Stimulated activated CD8-positive, alpha-beta memory T cell treated with anti-CD3 and anti-CD28 coated beads, Interleukin-4, amount 100 ng/mL, for 24 hours (primary cell): ENCODE results near the gene EHMT1.
"Not testable (repeated sequence)": the region's sequence is repeated elsewhere in the genome, so short reads cannot be mapped to it uniquely, and the experiment has no call there.

ENCODE experiments used
- DNase-seq: peaks from one replicate; pipeline ENCODE4 v3.0.0-alpha.2; 2020; ENCODE audit warnings: low read depth

EHMT1 gene

DNA sequence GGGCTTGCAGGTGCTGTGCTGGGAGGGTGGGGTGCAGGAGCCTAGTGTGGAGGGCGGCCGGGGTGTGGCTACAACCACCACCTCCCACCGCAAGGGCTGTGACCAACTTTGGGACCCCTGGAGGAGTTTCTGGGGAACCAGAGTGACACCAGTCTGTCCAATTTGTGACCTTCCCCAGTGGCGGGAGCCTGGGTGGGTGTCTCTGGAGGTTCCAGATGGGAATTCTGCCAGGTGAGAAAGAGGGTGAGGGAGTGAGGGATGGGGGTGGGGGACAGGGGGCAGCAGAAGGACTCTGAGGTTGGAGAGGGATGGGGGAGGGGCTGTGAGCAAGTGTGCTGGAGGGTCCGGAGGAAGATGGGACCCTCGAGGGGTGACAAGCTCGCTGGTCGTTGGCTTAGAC is 254.6 kb downstream of the EHMT1 start:
- DNase-seq = no peak

- no peak for DNase-seq
These were observed 255.1 kb downstream of the EHMT1 start for GRCh38 chr9:137873858-137874362.

DNA sequence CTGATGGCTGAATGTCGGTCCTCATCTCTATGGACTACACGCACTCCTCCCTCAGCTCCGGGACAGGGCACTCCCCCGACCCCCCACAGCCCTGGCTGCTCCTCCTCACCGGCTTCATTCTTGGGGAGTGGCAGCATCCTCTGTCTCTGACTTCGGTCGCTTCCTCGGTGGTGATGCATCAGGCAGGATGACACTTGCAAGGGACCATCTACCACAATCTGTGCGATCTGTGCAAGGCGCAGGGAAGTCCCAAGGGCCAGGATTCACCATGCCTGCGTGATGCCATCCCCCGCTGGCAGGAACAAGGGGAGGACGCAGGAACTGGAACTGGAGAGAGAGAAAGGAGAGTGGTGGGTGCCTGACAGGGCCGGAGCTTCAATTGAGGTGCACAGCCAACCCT is 256.5 kb downstream of the EHMT1 start:
- DNase-seq = no peak

- no peak for DNase-seq
These were observed 257.0 kb downstream of the EHMT1 start for GRCh38 chr9:137875846-137876245.

DNA sequence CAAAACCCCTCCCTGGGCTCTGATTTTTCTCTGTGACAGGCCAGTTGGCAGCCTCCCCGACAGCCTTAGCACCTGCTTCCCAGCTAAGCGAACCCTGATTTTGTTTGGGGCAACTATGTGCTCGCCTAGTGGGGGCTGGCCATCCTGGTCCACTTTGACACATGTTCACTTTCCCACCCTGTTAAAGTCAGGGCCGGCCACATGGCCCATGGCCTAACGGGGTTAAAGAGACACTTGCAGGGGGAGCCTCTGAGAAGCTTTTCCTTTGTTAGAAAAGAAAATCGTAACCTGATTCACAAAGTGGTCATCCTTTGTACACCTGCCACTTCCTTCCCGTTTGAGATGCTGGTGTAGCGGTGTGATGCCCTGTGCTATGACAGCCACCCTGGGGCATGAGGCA is 257.5 kb downstream of the EHMT1 start:
- no peak for DNase-seq

DNA sequence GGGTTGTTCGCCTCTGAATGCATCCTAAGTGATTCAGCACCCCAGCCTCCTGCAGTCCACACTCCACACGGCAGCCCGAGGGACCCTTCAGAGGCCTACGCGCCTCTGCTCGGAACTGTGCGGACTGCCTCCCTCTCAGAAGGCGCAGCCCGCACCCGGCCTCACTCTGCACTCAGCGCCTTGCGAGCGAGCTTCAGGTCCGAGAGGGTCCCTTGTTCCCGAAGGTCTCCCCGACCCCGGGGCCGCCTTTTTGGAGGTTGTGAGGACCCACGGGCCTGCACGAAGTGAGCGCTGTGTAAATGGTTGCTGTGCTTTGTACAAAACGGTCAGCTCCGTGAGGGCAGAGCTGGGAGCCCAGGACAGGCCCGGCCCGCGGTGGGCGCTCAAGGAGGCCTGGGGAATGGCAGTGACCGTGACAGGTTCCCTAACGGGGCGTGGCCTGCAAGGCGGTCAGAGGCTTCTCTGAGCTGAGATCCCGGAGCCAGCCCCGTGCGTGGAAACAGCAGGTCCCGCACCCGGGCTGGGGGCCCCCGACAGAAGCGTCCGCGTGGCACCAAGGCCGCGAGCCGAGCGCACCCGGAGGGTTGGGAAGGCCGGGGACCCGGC is 258.1 kb downstream of the EHMT1 start:
- no peak for DNase-seq

DNA sequence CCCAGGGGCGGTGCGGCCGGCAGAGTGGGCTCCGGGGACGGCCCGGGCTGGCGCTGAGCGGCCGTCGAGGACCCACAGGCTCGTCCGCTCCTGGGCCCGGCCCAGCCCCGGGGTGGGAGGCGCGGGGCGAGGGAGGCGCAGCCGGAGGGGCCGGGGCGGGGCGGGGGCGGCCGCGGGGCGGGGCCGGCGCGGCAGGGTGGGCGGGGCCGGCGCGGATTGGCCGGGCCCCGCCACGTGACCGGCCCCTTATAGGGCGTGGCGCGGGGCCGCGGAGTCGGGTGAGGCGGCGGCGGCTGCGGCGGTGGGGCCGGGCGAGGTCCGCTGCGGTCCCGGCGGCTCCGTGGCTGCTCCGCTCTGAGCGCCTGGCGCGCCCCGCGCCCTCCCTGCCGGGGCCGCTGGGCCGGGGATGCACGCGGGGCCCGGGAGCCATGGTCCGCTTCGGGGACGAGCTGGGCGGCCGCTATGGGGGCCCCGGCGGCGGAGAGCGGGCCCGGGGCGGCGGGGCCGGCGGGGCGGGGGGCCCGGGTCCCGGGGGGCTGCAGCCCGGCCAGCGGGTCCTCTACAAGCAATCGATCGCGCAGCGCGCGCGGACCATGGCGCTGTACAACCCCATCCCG is 258.8 kb downstream of the EHMT1 start, which contains the start of gene CACNA1B:
Gene CACNA1B (plus strand): TSS at position 277 of the 617 bp plus-strand sequence. CDS start 152 bp downstream, at position 429.
- not testable (repeated sequence) for DNase-seq

GRCh38 chr9:137878146-137878941 is 259.5 kb downstream of the EHMT1 start:
- DNase-seq = peak; percentile 4

DNA sequence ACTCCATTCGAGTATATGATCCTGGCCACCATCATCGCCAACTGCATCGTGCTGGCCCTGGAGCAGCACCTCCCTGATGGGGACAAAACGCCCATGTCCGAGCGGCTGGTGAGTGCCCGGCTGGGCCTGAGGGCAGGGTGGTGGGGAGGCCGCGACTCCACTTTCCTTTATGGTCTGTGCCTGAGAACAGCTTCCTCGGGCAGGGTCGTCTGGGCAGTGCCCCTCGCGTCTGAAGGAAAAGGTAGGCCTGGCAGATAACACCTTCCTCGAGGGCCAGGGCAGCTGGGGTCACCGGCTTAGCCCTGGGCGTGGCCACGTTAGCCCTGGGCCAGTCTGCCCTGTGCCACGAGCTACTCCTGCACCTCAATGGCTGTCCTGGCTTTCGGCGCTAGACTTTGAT is 260.2 kb downstream of the EHMT1 start:
- no peak for DNase-seq

DNA sequence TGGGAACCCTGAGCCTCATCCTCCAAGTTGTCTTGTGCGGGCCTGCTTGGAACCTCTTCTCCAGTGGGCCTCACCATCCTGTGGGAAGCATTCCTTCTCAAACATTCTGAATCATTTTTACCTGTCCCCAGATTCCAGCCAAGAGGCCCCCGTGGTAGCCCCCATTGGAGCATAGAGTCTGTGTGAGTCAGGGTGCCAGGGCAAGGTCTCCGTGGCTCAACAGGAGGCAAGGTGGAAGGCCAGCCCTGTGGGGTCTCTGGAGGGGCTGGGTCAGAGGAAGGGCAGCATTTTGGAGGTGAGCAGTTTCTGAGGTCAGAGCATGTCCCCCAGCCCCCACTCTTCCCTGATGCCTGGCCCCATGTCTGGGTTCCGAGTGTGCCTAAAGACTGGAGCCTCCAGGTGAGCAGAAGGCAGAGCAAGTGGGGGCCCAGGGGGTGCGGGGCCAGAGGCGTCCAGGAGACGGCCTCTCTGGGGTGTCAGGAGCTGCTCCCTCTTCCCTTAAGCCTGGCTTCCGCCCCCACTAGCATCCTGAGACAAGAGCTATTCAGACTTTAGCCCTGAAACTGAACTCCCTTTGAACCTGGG is 260.9 kb downstream of the EHMT1 start:
- no peak for DNase-seq

GRCh38 chr9:137880160-137880975 is 261.6 kb downstream of the EHMT1 start:
- DNase-seq = no peak

DNA sequence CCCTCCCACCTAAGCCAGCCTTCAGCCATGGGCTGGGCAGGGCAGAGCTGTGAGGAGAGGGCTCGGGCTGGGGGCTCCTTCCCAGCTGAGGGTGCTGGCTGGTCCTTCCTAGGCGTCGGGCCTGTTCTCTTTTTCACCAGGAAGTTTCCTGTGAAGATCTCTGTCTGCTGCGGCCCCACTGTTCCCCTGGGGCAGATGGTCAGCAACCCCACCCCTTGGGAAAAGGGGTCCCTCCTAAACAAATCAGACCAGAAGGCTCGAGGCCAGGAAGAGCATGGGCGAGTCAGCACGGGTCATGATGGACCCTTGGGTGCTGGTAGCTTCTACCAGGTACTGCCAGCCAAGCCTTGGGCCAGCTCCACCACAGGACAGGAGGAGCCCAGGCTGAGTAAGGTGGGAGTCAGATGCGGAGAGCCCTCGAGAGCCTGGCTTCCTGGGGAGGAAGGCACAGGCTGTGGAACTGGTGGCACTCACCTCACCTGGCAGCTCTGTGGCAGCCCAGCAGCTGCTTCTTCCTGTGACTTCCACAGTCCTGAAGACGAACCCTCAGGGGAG is 262.2 kb downstream of the EHMT1 start:
- no peak for DNase-seq

DNA sequence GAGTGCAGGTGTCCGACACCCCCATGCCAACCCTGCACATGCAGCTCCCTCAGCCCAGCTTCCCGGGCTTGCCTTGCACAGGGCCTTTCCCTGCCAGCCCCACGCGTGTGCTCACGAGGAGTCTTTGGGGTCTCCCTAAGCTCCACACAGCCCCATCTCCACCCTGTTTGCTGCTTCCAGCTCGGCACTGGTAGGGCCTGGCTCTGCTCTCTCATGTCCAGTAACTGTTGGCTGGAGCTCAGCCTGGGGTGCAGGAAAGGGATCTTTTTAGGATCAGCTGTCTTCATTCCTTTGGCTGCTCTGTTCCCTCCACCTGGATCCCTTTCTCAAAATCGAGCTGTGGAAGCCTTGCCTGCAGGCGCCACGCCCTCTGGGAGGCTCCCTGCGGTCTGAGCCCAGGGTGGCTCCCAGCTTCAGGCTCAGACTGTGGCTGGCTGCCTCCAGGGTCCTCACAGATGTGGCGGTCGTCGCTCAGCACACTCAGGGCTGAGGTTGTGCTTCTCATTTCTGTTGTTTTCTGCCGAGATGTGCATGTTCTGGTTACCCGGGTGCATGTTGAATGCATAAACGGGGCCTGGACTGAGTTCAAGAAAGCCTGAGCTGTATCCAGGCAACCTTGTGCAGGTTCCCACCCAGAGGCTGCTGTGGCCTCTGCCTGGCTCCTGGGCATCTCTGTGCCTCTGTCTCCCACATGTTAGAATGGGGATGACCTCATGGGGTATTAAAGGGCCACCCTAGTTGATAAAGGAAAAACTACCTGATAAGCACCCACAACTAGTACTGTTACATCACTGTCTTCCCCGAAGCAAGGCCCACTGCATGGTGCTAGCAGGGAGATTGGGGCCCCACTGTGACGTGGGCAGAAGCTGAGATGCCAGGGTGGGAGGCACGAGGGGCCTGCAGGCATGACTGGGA is 263.0 kb downstream of the EHMT1 start:
- DNase-seq = no peak

DNA sequence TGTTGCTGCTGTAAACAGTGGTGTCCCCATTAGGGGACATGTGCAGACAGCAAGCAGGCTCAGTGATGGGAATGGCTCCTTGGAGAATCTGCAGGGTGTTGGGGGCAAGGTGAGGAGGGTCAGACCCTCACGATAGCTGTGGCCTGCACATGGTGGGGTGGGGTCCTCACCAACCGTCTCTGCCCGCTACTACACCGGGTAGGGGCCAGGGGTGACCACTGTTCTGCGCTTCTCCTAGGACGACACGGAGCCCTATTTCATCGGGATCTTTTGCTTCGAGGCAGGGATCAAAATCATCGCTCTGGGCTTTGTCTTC is 263.7 kb downstream of the EHMT1 start:
- no peak for DNase-seq

GRCh38 chr9:137883977-137884376 is 265.2 kb downstream of the EHMT1 start:
- DNase-seq = not testable (repeated sequence)

DNA sequence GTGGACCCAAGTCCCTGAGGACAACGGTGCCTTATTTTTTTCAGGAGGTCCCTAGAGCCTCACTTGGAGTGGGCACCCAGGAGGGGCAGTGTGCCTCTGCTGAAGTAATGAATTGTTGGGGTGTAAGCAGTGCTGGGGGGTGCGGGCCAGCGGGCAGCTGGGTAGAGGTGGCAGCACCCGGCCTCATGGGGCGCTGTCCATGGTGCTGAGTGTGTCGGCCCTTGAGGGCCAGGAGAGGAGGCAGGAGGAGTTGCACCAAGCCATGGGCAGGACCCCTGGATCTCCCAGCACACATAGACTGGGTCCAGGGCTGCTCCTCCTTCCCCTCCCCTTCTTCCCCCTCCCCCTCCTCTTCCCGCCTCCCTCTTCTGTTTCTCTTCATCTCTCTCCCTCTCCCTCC is 265.7 kb downstream of the EHMT1 start:
- peak; percentile 4 for DNase-seq

GRCh38 chr9:137885121-137885520 is 266.3 kb downstream of the EHMT1 start:
- not testable (repeated sequence) for DNase-seq
